Stimulated activated effector memory CD8-positive, alpha-beta T cell treated with anti-CD3 and anti-CD28 coated beads, Interleukin-12 subunit alpha, Interleukin-12 subunit beta, amount 100 ng/mL, for 72 hours (primary cell): ENCODE data around the gene DPP10.
"Not testable (repeated sequence)": the region's sequence is repeated elsewhere in the genome, so short reads cannot be mapped to it uniquely, and the experiment has no call there.

ENCODE experiments used
- ATAC-seq: fragments of 150-1000 bp; cut with Tn5 transposase; 2 replicates; pipeline ENCODE4 v1.10.0; 2021
- DNase-seq, 2 donors: peaks; one replicate each; pipeline ENCODE4 v3.0.0; 2021 to 2022; ENCODE audit warnings: low spot score in 2 of 2
- H3K27ac Mint-ChIP-seq: one replicate; pipeline ENCODE4 v1.8.0; 2022; ENCODE audit warnings: mild to moderate bottlenecking, mixed read lengths
- H3K36me3 Mint-ChIP-seq: one replicate; pipeline ENCODE4 v1.8.0; 2022; ENCODE audit warnings: mild to moderate bottlenecking, mixed read lengths
- H3K4me1 Mint-ChIP-seq: one replicate; pipeline ENCODE4 v1.8.0; 2022; ENCODE audit warnings: mixed read lengths
- H3K4me3 Mint-ChIP-seq: one replicate; pipeline ENCODE4 v1.8.0; 2022; ENCODE audit warnings: mild to moderate bottlenecking, mixed read lengths
- H3K9me3 Mint-ChIP-seq: one replicate; pipeline ENCODE4 v1.8.0; 2022; ENCODE audit warnings: mixed read lengths

Gene DPP10

GRCh38 chr2:114960389-114960788 is 517.9 kb downstream of the DPP10 start:
- ATAC-seq, result no peak

GRCh38 chr2:114962532-114962931 is 520.1 kb downstream of the DPP10 start:
- DNase-seq, result no peak
- H3K36me3 Mint-ChIP-seq, result no peaks in the 10 kb centered on the region
- H3K4me3 Mint-ChIP-seq, result no peak overlapping the region
- no peaks in the 10 kb centered on the region for H3K4me1 Mint-ChIP-seq
- ATAC-seq, result no peak
- H3K9me3 Mint-ChIP-seq, result peaks cover 22% of the 10 kb centered on the region
- H3K27ac Mint-ChIP-seq, result no peak overlapping the region

More at GRCh38 chr2:114960389-114960788, 517.9 kb downstream of the DPP10 start:
- H3K27ac Mint-ChIP-seq, result no peak overlapping the region
- H3K4me1 Mint-ChIP-seq, result no peaks in the 10 kb centered on the region
- H3K9me3 Mint-ChIP-seq, result peaks cover 22% of the 10 kb centered on the region
- no peaks in the 10 kb centered on the region for H3K36me3 Mint-ChIP-seq
- no peak for DNase-seq
- no peak overlapping the region for H3K4me3 Mint-ChIP-seq

DNA sequence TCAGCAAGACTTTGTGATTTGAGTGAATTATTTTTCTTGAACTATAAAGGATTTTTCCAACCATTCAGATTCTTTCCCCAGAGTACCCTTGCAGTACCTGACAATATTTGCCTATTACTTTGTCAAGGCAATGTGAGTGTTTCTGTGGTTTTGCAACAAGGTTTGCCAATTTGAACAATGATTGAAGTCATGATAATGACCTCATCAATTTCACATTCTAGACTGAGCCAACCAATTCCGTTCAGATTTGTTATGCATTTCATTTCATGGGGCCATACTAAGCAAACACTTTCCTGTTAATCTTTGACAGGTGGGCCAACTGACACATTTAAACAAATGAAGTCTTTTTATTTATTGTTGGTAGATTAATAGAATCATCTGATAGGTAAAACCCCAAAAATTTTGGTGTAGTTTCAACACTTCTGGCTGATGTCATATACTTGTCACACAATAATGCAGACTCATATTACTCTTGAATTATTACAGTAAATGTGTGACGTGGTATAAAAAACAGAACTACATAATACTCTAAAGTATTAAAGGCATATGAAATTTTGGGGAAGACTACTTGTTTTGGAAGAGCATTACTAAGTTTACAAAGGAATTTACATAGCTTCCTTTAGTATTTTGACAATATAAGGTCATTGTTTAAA is 526.4 kb downstream of the DPP10 start:
- Mint-ChIP-seq H3K9me3 (peaks cover 22% of the 10 kb centered on the region), H3K27ac (no peak overlapping the region), H3K36me3 (no peaks in the 10 kb centered on the region), H3K4me1 (no peaks in the 10 kb centered on the region), H3K4me3 (no peak overlapping the region)
- DNase-seq, result no peak
- no peak for ATAC-seq

DNA sequence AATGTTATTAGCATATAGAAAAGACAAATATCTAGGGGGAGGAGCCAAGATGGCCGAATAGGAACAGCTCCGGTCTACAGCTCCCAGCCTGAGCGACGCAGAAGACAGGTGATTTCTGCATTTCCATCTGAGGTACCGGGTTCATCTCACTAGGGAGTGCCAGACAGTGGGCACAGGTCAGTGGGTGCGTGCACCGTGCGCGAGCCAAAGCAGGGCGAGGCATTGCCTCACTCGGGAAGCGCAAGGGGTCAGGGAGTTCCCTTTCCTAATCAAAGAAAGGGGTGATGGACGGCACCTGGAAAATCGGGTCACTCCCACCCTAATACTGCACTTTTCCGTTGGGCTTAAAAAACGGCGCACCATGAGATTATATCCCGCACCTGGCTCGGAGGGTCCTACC is 561.9 kb downstream of the DPP10 start:
- H3K4me3 Mint-ChIP-seq, H3K9me3 Mint-ChIP-seq, H3K36me3 Mint-ChIP-seq, ATAC-seq, DNase-seq, H3K27ac Mint-ChIP-seq, H3K4me1 Mint-ChIP-seq: not testable (repeated sequence)

DNA sequence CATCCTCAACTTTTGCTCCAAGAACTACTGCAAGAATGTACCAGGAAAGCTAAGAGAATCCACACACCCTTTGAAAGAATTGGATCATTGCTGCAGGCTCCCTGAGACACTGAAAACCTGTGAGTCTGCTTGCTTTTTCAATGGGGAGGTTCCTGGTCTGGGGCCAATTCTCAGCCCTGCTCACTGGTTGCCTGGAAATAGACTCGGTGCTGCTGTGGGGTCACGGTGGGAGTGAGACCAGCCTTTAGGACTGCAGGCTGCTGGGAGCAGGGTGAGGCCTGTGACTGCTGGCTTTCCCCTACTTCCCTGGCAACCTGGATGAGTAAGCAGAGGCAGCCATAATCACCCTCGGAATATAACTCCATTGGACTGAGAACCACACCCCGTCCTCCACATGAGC is 569.3 kb downstream of the DPP10 start:
- ATAC-seq, result no peak
- peaks cover 11% of the 10 kb centered on the region for H3K9me3 Mint-ChIP-seq
- no peaks in the 10 kb centered on the region for H3K4me1 Mint-ChIP-seq
- H3K27ac Mint-ChIP-seq, result no peak overlapping the region
- no peaks in the 10 kb centered on the region for H3K36me3 Mint-ChIP-seq
- no peak overlapping the region for H3K4me3 Mint-ChIP-seq
- DNase-seq, result no peak

- H3K4me1 Mint-ChIP-seq, H3K27ac Mint-ChIP-seq, H3K36me3 Mint-ChIP-seq, H3K4me3 Mint-ChIP-seq, DNase-seq, ATAC-seq: not testable (repeated sequence)
- peaks cover 15% of the 10 kb centered on the region for H3K9me3 Mint-ChIP-seq
These were observed 579.6 kb downstream of the DPP10 start for GRCh38 chr2:115022013-115022412.

DNA sequence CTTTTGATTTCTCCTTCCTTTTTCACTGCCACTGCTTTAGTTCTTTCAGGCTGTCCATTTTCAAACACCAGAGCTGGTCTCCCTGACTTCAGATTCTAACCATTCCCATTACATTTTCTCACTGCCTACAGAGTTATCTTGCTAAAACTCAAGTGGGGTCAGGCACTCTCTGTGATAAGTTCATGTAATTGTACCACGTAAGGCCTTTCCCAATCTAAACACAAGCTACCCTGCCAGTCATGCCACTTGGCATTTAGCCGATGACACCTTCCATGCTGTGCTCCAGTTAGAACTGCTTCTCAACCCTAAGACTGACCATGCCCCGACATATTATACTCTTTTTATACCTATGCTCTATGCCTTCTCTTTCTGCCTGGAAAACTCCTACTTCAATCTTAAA is 592.4 kb downstream of the DPP10 start:
- ATAC-seq (no peak), DNase-seq (no peak)
- no peak overlapping the region for H3K4me3 Mint-ChIP-seq
- H3K4me1 Mint-ChIP-seq, result no peaks in the 10 kb centered on the region
- peaks cover 22% of the 10 kb centered on the region for H3K9me3 Mint-ChIP-seq
- no peaks in the 10 kb centered on the region for H3K36me3 Mint-ChIP-seq
- H3K27ac Mint-ChIP-seq, result no peak overlapping the region

- ATAC-seq, result no peak
- Mint-ChIP-seq H3K36me3 (no peaks in the 10 kb centered on the region), H3K27ac (no peak overlapping the region), H3K4me1 (no peaks in the 10 kb centered on the region), H3K4me3 (no peak overlapping the region), H3K9me3 (peaks cover 22% of the 10 kb centered on the region)
- no peak for DNase-seq
These were observed 594.4 kb downstream of the DPP10 start for GRCh38 chr2:115036818-115037217.

DNA sequence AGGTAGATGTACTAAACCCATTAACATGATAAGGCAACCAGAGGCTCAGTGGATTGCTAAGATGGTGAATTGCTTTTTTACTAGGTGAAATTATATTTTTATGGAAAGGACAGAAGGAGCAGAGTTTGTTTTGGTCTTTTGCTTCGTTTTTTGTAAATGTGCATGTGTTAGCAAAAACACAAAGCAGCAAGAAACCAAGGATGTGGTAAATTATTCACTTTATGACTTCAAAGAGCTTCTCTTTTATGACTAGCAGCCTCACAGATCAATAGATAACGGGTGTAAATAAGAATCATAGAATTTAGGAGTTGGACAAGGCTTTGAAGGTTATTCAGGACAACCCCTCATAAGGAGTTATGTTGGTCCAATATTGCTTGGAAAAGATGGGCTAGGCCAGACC is 615.0 kb downstream of the DPP10 start:
- no peak overlapping the region for H3K27ac Mint-ChIP-seq
- H3K4me1 Mint-ChIP-seq, result no peaks in the 10 kb centered on the region
- H3K36me3 Mint-ChIP-seq, result no peaks in the 10 kb centered on the region
- no peak for ATAC-seq
- H3K4me3 Mint-ChIP-seq, result no peak overlapping the region
- H3K9me3 Mint-ChIP-seq, result peaks cover 27% of the 10 kb centered on the region
- DNase-seq, result no peak

DNA sequence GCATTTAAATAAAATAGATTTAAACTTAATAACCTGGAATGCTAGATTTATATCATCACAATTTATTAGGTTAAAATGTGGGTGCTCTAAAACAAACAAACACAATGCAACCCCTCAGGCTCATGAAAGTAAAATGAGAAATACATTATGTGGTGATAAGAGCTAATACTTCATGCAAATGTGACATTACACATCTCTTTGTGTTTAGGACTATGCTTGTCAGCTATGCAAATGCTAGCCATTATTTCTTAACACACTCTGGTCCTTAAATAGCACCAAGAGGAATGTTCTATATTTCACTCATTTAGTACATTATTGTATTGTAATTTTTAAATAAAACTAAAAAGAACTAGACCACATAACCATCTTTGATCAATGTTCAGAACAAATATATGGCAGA is 627.6 kb downstream of the DPP10 start:
- DNase-seq (no peak), ATAC-seq (no peak)
- Mint-ChIP-seq H3K4me1 (no peaks in the 10 kb centered on the region), H3K27ac (no peak overlapping the region), H3K36me3 (no peaks in the 10 kb centered on the region), H3K4me3 (no peak overlapping the region), H3K9me3 (peaks cover 17% of the 10 kb centered on the region)

DNA sequence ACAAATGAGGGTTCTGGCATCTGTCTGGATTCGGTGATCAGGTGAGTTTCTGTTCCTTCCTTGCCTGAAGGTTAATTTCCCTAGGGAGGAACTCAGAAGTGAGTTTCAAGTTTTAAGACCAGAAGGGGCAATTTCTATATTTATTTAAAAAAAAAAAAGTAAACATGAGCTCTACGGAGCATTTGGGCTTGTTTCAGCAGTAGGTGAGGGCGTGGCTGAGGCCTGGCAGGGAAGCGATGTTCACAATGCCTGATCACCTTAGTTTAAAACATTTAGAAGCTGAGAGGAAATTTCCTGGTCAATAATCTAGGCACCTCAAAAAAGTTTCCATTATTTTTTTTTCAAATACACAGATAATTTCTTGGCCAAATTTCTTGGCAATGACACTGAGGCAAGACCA is 629.1 kb downstream of the DPP10 start:
- DNase-seq (no peak), ATAC-seq (no peak)
- Mint-ChIP-seq H3K4me3 (no peak overlapping the region), H3K4me1 (no peaks in the 10 kb centered on the region), H3K27ac (no peak overlapping the region), H3K9me3 (peaks cover 17% of the 10 kb centered on the region), H3K36me3 (no peaks in the 10 kb centered on the region)

GRCh38 chr2:115075800-115076199 is 633.4 kb downstream of the DPP10 start:
- ATAC-seq (no peak), DNase-seq (no peak)
- H3K9me3 Mint-ChIP-seq, result peaks cover 12% of the 10 kb centered on the region
- no peak overlapping the region for H3K27ac Mint-ChIP-seq
- H3K4me1 Mint-ChIP-seq, result no peaks in the 10 kb centered on the region
- H3K4me3 Mint-ChIP-seq, result no peak overlapping the region
- no peaks in the 10 kb centered on the region for H3K36me3 Mint-ChIP-seq

- H3K4me1 Mint-ChIP-seq, result no peaks in the 10 kb centered on the region
- ATAC-seq (no peak), DNase-seq (no peak)
- H3K4me3 Mint-ChIP-seq, result no peak overlapping the region
- peaks cover 15% of the 10 kb centered on the region for H3K9me3 Mint-ChIP-seq
- no peak overlapping the region for H3K27ac Mint-ChIP-seq
- no peaks in the 10 kb centered on the region for H3K36me3 Mint-ChIP-seq
These were observed 635.2 kb downstream of the DPP10 start for GRCh38 chr2:115077626-115078025.

DNA sequence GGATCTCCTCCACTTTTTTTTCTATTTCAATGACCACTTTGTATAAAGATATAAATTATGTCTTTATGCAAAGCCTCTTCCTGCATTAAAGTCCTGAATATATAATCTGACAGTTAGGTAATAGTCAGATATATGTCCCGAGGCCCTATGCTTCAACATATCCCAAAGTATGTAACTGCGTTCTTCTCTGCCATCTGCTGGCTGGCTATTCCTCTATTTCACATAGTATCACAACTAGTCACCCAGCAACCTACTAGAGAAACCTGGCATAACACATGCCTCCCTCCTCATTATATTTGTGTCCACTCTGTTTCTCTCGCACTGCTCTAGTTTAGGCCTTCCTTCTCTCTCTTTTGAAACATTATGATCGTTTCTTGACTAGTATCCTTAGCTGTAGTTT is 640.8 kb downstream of the DPP10 start:
- no peak for ATAC-seq
- Mint-ChIP-seq H3K4me3 (no peak overlapping the region), H3K9me3 (peaks cover 16% of the 10 kb centered on the region), H3K36me3 (no peaks in the 10 kb centered on the region), H3K27ac (no peak overlapping the region), H3K4me1 (no peaks in the 10 kb centered on the region)
- DNase-seq, result no peak

GRCh38 chr2:115083711-115084110 is 641.3 kb downstream of the DPP10 start:
- no peak for DNase-seq
- Mint-ChIP-seq H3K4me3 (no peak overlapping the region), H3K36me3 (no peaks in the 10 kb centered on the region), H3K27ac (no peak overlapping the region), H3K4me1 (no peaks in the 10 kb centered on the region), H3K9me3 (peaks cover 16% of the 10 kb centered on the region)
- ATAC-seq, result no peak

DNA sequence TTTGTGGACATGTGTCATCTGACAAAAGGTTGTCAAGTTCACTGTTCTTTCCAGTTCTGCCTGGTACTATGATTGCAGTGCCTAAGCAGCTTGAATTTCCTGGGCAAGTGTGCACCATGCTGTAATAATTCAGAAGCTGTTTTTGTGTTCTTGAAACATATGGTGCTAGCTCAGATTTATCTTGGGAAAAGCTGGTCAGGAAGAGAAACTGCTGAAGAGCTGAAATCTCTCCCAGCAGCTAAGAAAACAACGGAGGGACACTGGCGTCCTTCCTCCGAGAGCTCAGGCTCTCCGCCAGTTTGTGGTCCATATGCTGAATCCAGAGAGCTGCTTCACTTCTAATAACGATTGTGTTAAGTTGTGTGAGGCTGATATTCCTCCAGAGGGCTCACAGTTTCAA is 642.0 kb downstream of the DPP10 start:
- Mint-ChIP-seq H3K27ac (no peak overlapping the region), H3K4me3 (no peak overlapping the region), H3K4me1 (no peaks in the 10 kb centered on the region), H3K36me3 (no peaks in the 10 kb centered on the region), H3K9me3 (peaks cover 20% of the 10 kb centered on the region)
- DNase-seq (no peak), ATAC-seq (no peak)
